ENCODE results near the gene ICAM5. TPM values are rescaled to one million over a fixed set of nuclear protein-coding genes. Genes with fewer than 3 reads are reported as not detected.
A peak's percentile ranks its signal among the peaks of the same experiment; 100 is the strongest.

ICAM5 gene
- total RNA-seq, 1 donor from 2014 or later, result 9.3 TPM

DNA sequence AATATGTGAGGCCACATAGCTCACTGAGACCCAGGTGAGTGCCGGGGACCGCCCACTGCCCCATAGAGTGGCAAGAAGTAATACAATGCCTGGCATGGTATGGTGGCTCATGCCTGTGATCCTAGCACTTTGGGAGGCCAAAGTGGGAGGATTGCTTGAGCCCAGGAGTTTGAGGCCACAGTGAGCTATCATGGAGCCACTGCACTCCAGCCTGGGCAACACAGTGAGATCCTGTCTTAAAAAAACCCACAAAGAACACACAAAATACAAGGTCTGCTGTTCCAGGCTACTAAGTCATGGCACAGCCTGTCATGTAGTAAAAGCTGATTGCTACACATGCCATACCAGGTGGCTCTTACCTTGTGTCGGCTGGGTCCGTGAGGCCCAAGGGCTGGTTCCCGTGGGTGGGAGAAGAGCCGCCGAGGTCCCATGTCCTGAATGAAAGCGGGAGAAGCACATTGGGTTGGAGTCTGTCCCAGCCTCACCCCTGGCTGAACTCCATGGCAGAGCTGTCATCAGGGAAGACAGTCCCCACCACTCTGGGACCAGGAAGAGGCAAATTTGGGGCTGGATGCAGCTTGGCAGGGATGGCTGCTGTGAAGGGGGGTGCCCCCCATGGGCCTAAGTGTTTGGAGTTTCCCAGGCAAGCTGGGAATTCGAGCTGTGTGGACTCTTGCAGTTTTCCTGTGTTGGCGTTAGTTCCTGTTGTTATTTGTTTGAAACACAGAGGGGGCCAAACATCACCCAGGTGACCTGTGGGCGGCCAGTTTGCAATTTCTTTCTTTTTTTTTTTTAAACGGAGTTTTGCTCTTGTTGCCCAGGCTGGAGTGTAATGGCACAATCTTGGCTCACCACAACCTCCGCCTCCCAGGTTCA lies 29.3 kb downstream of the ICAM5 start:
- Mint-ChIP-seq H3K9me3 (ENCODE audit: low read depth) (no peaks in the 10 kb centered on the region), H3K27me3 (ENCODE audit: low read depth) (no peaks in the 10 kb centered on the region), H3K36me3 (ENCODE audit: low read depth) (peaks cover 11% of the 10 kb centered on the region), H3K27ac (ENCODE audit: unreplicated experiment) (no peak overlapping the region), H3K4me1 (ENCODE audit: low read depth) (peaks cover 15% of the 10 kb centered on the region), H3K4me3 (ENCODE audit: unreplicated experiment) (no peak overlapping the region)
- no peak for DNase-seq (ENCODE audit: low spot score)
- TF ChIP-seq CTCF (IDR thresholded peaks at IDR 0.05), result no peak

DNA sequence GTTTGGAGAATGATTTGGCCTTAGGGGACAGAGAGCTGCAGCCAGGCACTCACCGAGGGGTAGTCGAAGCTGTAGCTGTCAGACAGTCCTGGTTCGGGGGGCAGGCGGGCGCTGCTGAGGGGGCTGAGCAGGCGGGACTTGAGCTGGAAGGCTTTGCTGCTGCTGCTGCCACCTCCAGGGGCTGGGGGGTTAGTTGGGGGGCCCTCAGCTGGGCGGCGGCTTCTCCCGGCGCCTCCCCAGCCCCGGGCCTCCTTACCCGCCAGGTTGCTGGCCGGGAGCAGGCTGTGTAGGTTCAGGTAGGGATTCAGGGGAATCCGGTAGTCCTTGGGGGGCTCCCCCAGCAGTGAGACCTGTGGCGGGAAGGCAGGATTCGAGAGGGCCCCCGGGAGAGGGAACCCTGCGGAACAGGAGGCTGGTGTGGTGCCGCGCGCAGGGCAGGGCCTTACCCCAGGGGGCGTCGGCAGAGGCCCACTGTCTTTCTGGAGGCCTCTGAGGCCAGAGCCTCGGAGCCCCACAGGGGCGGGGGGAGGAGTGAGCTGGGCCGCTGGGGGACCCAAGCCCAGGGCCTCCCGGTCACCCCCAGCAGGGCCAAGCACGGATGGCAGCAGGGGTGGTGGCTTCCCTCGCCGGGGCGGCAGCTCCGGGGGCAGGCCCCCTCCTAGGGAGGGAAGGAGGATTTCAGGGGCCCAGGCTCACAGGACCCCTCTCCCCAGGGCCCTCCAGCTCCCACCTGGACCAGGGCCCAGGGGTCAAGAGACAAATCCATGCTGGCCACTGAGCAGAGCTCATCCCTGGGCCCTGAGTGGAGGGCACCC lies 31.1 kb downstream of the ICAM5 start:
- no peak overlapping the region for H3K27ac Mint-ChIP-seq (ENCODE audit: unreplicated experiment)
- H3K4me1 Mint-ChIP-seq (ENCODE audit: low read depth), result peaks cover 3% of the 10 kb centered on the region
- H3K4me3 Mint-ChIP-seq (ENCODE audit: unreplicated experiment), result no peak overlapping the region
- DNase-seq (ENCODE audit: low spot score), result no peak
- H3K27me3 Mint-ChIP-seq (ENCODE audit: low read depth), result no peaks in the 10 kb centered on the region
- H3K36me3 Mint-ChIP-seq (ENCODE audit: low read depth), result peaks cover 12% of the 10 kb centered on the region
- H3K9me3 Mint-ChIP-seq (ENCODE audit: low read depth), result no peaks in the 10 kb centered on the region
- no peak for TF ChIP-seq CTCF (IDR thresholded peaks at IDR 0.05)

GRCh38 chr19:10321417-10321797 lies 31.7 kb downstream of the ICAM5 start:
- no peaks in the 10 kb centered on the region for H3K9me3 Mint-ChIP-seq (ENCODE audit: low read depth)
- H3K36me3 Mint-ChIP-seq (ENCODE audit: low read depth), result peaks cover 12% of the 10 kb centered on the region
- H3K27ac Mint-ChIP-seq (ENCODE audit: unreplicated experiment), result no peak overlapping the region
- no peak for TF ChIP-seq CTCF (IDR thresholded peaks at IDR 0.05)
- H3K4me1 Mint-ChIP-seq (ENCODE audit: low read depth), result no peaks in the 10 kb centered on the region
- no peak overlapping the region for H3K4me3 Mint-ChIP-seq (ENCODE audit: unreplicated experiment)
- no peak for DNase-seq (ENCODE audit: low spot score)
- no peaks in the 10 kb centered on the region for H3K27me3 Mint-ChIP-seq (ENCODE audit: low read depth)

DNA sequence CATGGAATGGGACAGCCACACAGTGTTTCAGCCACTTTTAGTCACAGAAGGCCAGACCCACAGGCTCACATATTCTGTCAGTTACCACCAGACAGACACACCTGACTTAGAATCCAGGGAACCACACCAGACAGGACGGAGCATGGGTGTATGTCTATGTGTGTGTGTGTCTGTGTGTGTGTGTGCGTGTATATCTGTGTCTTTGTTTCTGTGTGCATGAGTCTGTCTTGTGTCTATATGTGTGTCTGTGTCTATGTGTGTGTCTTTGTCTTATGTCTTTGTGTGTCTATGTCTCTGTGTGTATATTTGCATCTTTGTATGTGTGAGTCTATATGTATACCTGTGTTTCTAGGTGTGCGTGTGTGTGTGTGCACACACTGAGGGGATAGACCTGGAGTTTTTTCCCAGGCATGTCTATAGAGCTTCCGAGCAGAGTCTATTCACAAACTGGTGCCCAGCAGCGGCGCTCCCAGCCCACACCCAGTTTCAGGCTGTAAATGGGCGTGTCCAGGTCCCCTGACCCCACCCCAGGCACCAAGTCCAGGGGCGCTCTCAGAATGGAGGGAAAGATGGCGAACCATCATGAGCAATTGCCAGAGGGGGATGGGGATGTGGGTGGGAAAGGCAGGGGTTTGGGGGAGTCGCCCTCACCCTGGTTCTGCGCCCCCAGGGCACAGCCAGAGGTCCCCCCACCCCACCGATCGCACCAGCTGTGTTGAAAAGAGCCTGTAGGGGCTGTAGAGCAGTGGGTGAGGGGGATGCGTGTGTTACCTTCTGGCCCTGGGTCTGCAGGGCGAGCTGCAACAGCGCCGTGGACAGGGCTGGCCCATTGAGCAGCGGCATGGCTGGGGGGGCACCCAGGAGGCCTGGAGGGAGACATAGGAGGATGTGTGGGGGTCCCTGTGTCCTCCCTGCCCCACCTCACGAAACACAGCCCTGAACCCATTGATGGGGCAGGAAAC lies 32.4 kb downstream of the ICAM5 start:
- no peak for TF ChIP-seq CTCF (IDR thresholded peaks at IDR 0.05)
- H3K9me3 Mint-ChIP-seq (ENCODE audit: low read depth), result no peaks in the 10 kb centered on the region
- H3K4me1 Mint-ChIP-seq (ENCODE audit: low read depth), result no peaks in the 10 kb centered on the region
- peaks cover 12% of the 10 kb centered on the region for H3K36me3 Mint-ChIP-seq (ENCODE audit: low read depth)
- H3K27ac Mint-ChIP-seq (ENCODE audit: unreplicated experiment), result peak overlapping the region; percentile 8
- H3K27me3 Mint-ChIP-seq (ENCODE audit: low read depth), result no peaks in the 10 kb centered on the region
- H3K4me3 Mint-ChIP-seq (ENCODE audit: unreplicated experiment), result no peak overlapping the region
- DNase-seq (ENCODE audit: low spot score), result no peak

Data from chondrocyte (in vitro differentiated cells).